Colonic mucosa (tissue), 4 donors: ENCODE data around the gene PAQR4. TPM values are rescaled to one million over a fixed set of nuclear protein-coding genes. Genes with fewer than 3 reads are reported as not detected.

ENCODE experiments used
- DNase-seq: peaks from one replicate; pipeline ENCODE4 v3.0.0-alpha.2; 2020
- H3K27ac ChIP-seq: fragments of 200-600 bp; one replicate; pipeline ENCODE4 v1.8.0; 2021
- H3K27me3 ChIP-seq: fragments of 200-600 bp; one replicate; pipeline ENCODE4 v1.8.0; 2021
- H3K36me3 ChIP-seq: fragments of 200-600 bp; one replicate; pipeline ENCODE4 v1.8.0; 2021
- H3K4me1 ChIP-seq: fragments of 200-600 bp; one replicate; pipeline ENCODE4 v1.8.0; 2021; ENCODE audit warnings: mild to moderate bottlenecking
- H3K4me3 ChIP-seq: fragments of 200-600 bp; one replicate; pipeline ENCODE4 v1.8.0; 2021
- H3K9ac ChIP-seq, 2 donors: one replicate each; pipeline ENCODE4 v1.7.0; 2013; ENCODE audit warnings: control low read depth in 2 of 2, low read depth in 2 of 2, low read length in 2 of 2
- H3K9me3 ChIP-seq: fragments of 200-600 bp; one replicate; pipeline ENCODE4 v1.8.0; 2021
- intact Hi-C: fragments of 100-400 bp; cut with DNase I; formaldehyde crosslinking; loops from one replicate; pipeline ENCODE4 v1.14.1; 2022
- total RNA-seq, 2 donors: library from RNA; stranded (reverse); fragmentation: NEBNext Ultra II Directional in 1 of 2; extraction: Animal tissue kit (Norgen Biotek cat#: 25700) in 1 of 2; gene quantifications; one replicate each; pipeline ENCODE4 v1.2.1, GENCODE V29; 2021
- TF ChIP-seq, protein P1 (sequence below): fragments of 200-600 bp; IDR thresholded peaks from one replicate; pipeline ENCODE4 v1.8.0; 2022; ENCODE audit warnings: antibody characterized with exemption, mild to moderate bottlenecking
- donor health status: healthy.
- donor health status: DM: no; HTN: no; CAD: no.
- donor health status: DM: no; HTN: no; CAD: no.

The PAQR4 gene
- total RNA-seq, 2 donors from 2014 or later = 14.0 to 42.3 TPM

GRCh38 chr16:3001316-3001715 is 32.2 kb downstream of the PAQR4 start:
- no peaks in the 10 kb centered on the region for H3K36me3 ChIP-seq
- no peak overlapping the region for H3K9ac ChIP-seq
- no peaks in the 10 kb centered on the region for H3K27me3 ChIP-seq
- DNase-seq = no peak
- H3K27ac ChIP-seq = no peak overlapping the region
- H3K4me3 ChIP-seq = no peak overlapping the region
- TF ChIP-seq, protein P1, sequence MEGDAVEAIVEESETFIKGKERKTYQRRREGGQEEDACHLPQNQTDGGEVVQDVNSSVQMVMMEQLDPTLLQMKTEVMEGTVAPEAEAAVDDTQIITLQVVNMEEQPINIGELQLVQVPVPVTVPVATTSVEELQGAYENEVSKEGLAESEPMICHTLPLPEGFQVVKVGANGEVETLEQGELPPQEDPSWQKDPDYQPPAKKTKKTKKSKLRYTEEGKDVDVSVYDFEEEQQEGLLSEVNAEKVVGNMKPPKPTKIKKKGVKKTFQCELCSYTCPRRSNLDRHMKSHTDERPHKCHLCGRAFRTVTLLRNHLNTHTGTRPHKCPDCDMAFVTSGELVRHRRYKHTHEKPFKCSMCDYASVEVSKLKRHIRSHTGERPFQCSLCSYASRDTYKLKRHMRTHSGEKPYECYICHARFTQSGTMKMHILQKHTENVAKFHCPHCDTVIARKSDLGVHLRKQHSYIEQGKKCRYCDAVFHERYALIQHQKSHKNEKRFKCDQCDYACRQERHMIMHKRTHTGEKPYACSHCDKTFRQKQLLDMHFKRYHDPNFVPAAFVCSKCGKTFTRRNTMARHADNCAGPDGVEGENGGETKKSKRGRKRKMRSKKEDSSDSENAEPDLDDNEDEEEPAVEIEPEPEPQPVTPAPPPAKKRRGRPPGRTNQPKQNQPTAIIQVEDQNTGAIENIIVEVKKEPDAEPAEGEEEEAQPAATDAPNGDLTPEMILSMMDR = no peak
- no peaks in the 10 kb centered on the region for H3K9me3 ChIP-seq
- H3K4me1 ChIP-seq = no peaks in the 10 kb centered on the region
- intact Hi-C loops = no loop called here

GRCh38 chr16:3003582-3004270 is 34.6 kb downstream of the PAQR4 start:
- Histone ChIP-seq H3K27ac (no peak overlapping the region), H3K9ac (no peak overlapping the region), H3K9me3 (no peaks in the 10 kb centered on the region), H3K27me3 (no peaks in the 10 kb centered on the region), H3K36me3 (no peaks in the 10 kb centered on the region), H3K4me3 (no peak overlapping the region), H3K4me1 (peaks cover 16% of the 10 kb centered on the region)
- TF ChIP-seq, protein P1 = peak; percentile 54
- DNase-seq = peak; percentile 97
- intact Hi-C loops = loop anchor here (2.0 kb wide), 1 partner anchor 25 kb away; no protein-coding TSS in a partner anchor

GRCh38 chr16:3004319-3004718 is 35.2 kb downstream of the PAQR4 start:
- DNase-seq = no peak
- TF ChIP-seq, protein P1 = no peak
- Histone ChIP-seq H3K9me3 (no peaks in the 10 kb centered on the region), H3K9ac (no peak overlapping the region), H3K27me3 (no peaks in the 10 kb centered on the region), H3K4me3 (no peak overlapping the region), H3K27ac (no peak overlapping the region), H3K4me1 (peaks cover 17% of the 10 kb centered on the region), H3K36me3 (no peaks in the 10 kb centered on the region)
- intact Hi-C loops = no loop called here

GRCh38 chr16:3004781-3005284 is 35.7 kb downstream of the PAQR4 start:
- Histone ChIP-seq H3K9ac (peak overlapping the region; percentile 62 to 84), H3K27ac (peak overlapping the region; percentile 86)

DNA sequence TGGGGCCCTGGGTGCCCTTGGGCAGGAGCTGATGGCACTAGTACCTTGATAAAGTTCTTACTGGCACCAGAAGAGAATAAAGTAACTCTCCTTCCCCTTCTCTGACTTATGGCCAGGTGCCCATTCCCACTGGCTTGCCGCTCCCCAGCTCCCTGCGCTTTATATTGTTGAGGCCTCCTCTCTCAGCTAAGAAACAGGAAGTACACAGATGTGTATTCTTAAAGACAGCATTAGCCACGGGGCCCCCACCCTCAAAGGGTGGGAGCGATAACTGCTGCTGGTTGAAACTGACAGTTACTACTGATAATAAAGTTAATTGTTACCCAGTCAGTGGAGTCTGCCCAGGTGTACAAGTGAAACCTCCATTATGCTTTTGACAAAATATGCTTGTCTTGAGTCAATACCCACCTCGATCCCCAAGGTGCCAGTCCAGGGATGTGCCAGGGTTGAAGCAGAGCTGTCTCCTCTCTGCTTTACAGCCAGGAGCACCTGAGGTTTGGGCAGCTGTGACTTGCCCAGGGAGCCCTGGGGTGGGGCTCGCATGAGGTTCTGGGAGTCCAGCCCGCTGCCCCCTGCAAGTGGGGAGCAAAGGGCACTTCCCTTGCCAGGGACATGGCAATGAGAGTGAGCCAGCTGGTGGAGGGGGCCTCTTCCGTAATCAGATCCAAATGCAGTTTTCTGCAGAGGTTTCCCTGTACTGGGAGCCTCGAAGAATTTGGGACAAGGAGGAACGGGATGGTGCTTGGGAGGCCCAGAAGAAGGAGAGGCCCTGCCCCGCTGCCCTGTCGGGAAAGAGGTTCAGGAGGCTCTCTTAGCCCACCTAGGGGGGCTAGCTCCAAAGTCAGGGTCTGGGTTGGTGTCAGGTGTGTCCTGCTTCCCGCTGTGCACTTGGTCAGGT is 38.2 kb downstream of the PAQR4 start:
- Histone ChIP-seq H3K36me3 (no peaks in the 10 kb centered on the region), H3K27ac (peak overlapping the region; percentile 86), H3K4me3 (no peak overlapping the region), H3K27me3 (peaks cover 5% of the 10 kb centered on the region), H3K4me1 (peaks cover 17% of the 10 kb centered on the region), H3K9me3 (no peaks in the 10 kb centered on the region), H3K9ac (peak overlapping the region in 1 of 2 donors; percentile 84)
- intact Hi-C loops = no loop called here
- DNase-seq = peak; percentile 86
- TF ChIP-seq, protein P1 = no peak

More at GRCh38 chr16:3004781-3005284, 35.7 kb downstream of the PAQR4 start:
- Histone ChIP-seq H3K9me3 (no peaks in the 10 kb centered on the region), H3K36me3 (no peaks in the 10 kb centered on the region), H3K27me3 (no peaks in the 10 kb centered on the region), H3K4me3 (peak overlapping the region; percentile 33), H3K4me1 (peaks cover 17% of the 10 kb centered on the region)
- DNase-seq = peak; percentile 82
- intact Hi-C loops = no loop called here
- TF ChIP-seq, protein P1 = no peak
